ENCODE measurements around the gene HS3ST4.

DNA sequence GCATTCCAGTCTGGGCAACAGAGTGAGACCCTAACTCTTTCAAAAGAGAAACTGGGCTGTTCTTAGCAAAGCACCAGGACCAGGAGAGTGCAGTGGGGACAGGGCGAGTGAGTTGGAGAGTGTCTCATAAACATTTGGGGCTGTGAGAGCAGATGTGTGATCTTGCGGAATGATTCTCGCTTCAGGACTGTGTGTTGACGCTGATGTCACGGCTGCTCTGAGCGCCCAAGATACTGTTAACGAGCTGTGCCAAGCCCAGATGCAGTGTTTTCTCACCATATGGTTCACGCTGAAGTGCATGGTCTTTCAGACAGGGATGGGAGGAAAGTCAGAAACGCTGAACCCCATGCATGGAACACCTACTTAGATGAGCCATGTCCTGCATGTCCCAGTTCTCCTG is 438.2 kb downstream of the HS3ST4 start:
- TF ChIP-seq, protein P1, sequence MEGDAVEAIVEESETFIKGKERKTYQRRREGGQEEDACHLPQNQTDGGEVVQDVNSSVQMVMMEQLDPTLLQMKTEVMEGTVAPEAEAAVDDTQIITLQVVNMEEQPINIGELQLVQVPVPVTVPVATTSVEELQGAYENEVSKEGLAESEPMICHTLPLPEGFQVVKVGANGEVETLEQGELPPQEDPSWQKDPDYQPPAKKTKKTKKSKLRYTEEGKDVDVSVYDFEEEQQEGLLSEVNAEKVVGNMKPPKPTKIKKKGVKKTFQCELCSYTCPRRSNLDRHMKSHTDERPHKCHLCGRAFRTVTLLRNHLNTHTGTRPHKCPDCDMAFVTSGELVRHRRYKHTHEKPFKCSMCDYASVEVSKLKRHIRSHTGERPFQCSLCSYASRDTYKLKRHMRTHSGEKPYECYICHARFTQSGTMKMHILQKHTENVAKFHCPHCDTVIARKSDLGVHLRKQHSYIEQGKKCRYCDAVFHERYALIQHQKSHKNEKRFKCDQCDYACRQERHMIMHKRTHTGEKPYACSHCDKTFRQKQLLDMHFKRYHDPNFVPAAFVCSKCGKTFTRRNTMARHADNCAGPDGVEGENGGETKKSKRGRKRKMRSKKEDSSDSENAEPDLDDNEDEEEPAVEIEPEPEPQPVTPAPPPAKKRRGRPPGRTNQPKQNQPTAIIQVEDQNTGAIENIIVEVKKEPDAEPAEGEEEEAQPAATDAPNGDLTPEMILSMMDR (IDR thresholded peaks at IDR 0.05) = no peak
- TF ChIP-seq POLR2A (IDR thresholded peaks at IDR 0.05) = no peak
